Activated T-helper 17 cell treated with anti-CD3 and anti-CD28 coated beads, Interleukin-2, amount 50 U/mL, for 72 hours (primary cell): ENCODE results near the gene C19orf73. TPM values are rescaled to one million over a fixed set of nuclear protein-coding genes. Genes with fewer than 3 reads are reported as not detected.

Experiments used
- ATAC-seq: fragments of 150-1000 bp; cut with Tn5 transposase; replicated peaks from 2 replicates; pipeline ENCODE4 v1.10.0; 2021; ENCODE audit warnings: mild to moderate bottlenecking, moderate library complexity
- H3K27ac Mint-ChIP-seq: one replicate; pipeline ENCODE4 v1.8.0; 2022; ENCODE audit warnings: mixed read lengths
- H3K27me3 Mint-ChIP-seq: one replicate; pipeline ENCODE4 v1.8.0; 2022; ENCODE audit warnings: mixed read lengths
- H3K36me3 Mint-ChIP-seq: one replicate; pipeline ENCODE4 v1.8.0; 2022; ENCODE audit warnings: low read depth, mild to moderate bottlenecking, mixed read lengths
- H3K4me1 Mint-ChIP-seq: one replicate; pipeline ENCODE4 v1.8.0; 2022; ENCODE audit warnings: mixed read lengths
- H3K4me3 Mint-ChIP-seq: one replicate; pipeline ENCODE4 v1.8.0; 2022; ENCODE audit warnings: mild to moderate bottlenecking, mixed read lengths
- H3K9me3 Mint-ChIP-seq: one replicate; pipeline ENCODE4 v1.8.0; 2022; ENCODE audit warnings: mixed read lengths
- total RNA-seq, 2 donors: library from RNA; stranded (reverse); gene quantifications; one replicate each; pipeline ENCODE4 v1.2.3, GENCODE V29; 2022

The C19orf73 gene
- total RNA-seq, 2 donors from 2014 or later: 0.50 to 1.3 TPM

DNA sequence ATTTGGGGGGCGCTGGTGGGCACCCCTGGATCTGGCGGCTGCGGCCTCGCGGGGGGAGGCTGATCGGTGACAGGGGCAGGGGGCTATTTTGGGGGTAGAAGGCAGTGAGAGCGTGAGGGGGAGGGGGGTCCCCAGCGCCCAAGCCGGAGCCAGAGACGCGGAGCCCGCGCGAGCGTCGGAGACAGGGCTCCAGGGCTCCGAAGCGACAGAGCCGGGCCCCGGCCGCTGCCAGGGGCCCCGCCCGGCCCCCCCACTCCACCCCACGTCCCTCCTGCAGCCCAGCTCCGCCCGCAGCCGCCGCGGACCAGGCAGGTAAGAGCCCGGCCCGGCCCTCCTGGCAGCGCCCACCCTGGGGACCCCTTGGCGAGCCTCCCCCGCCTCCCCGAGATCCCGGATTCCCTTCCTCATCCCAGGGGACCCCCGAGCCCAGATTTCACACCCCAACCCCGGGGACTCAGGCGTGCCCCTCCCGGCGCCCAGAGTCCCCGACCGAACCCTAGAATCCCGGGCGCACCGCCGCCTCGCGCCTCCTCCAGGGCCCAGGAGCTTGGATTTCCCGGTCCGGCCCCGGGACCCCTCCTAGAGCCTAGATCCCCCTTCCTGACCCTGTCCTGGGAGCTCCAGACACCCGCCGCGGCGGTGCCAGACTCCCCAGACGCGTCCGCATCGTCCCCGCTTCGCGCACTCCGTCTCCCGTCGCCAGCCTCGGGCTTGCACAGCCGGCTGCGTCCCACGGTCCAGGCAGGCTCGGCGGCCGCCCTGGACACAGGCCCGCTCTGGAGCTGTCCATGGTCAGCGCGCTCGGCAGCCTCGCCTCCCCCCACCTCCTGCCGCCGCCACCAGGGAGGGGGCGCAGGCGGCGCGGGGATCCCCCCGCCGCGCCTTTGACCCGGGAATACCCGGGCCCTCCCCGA, 725 bp upstream of the C19orf73 start, which contains the start of gene PPFIA3:
TSS of gene PPFIA3 (plus strand) at position 134 of the 914 bp plus-strand sequence. CDS start 8,330 bp downstream, outside the sequence.
- Mint-ChIP-seq H3K4me3 (peak within 1 kb of the TSS; percentile 87), H3K27ac (peak within 1 kb of the TSS; percentile 89)

DNA sequence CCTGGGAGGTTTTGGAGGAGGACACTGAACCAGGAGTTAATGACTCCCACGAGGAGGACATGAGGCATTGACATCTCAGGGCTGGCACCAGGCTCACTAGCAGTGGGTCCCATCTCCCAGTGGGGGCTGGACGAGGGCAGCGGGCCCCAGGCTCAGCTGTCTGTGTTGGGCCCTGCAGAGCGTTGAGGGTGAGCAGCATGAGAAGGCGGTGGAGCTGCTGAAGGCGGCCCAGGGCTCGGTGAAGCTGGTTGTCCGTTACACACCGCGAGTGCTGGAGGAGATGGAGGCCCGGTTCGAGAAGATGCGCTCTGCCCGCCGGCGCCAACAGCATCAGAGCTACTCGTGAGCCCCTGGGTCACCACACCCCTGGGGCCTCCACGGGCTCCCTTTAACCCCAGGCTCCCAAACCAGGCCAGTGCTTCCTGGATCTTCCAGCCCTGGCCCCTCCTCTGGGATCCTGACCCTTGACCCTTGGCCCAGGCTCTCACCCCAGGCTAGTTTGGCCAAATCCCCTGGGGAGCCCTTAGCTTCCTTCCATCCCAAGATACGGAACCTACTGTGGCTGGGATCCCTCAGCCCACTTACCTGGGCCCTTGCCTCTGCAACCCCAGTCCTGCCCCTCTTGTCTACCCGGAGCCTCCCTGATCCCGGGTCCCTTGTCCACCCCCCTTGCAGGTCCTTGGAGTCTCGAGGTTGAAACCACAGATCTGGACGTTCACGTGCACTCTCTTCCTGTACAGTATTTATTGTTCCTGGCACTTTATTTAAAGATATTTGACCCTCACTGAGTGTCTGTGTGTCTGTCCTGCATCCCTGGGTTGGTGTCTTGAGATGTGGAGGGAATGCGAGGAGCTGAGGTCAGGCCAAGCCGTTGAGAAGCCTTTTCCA, 1.0 kb downstream of the C19orf73 start:
- peaks cover 23% of the 10 kb centered on the region for H3K4me1 Mint-ChIP-seq
- peak overlapping the region; percentile 89 for H3K27ac Mint-ChIP-seq
- no peak for ATAC-seq
- H3K4me3 Mint-ChIP-seq: peak overlapping the region; percentile 87
- no peaks in the 10 kb centered on the region for H3K9me3 Mint-ChIP-seq
- H3K36me3 Mint-ChIP-seq: no peaks in the 10 kb centered on the region
- H3K27me3 Mint-ChIP-seq: peaks cover 5% of the 10 kb centered on the region

More for the DNA sequence above, 725 bp upstream of the C19orf73 start, which contains the start of gene PPFIA3:
- ATAC-seq: no peak
- H3K4me1 Mint-ChIP-seq: peaks cover 16% of the 10 kb centered on the region
- no peaks in the 10 kb centered on the region for H3K36me3 Mint-ChIP-seq
- H3K9me3 Mint-ChIP-seq: no peaks in the 10 kb centered on the region
- peaks cover 5% of the 10 kb centered on the region for H3K27me3 Mint-ChIP-seq

DNA sequence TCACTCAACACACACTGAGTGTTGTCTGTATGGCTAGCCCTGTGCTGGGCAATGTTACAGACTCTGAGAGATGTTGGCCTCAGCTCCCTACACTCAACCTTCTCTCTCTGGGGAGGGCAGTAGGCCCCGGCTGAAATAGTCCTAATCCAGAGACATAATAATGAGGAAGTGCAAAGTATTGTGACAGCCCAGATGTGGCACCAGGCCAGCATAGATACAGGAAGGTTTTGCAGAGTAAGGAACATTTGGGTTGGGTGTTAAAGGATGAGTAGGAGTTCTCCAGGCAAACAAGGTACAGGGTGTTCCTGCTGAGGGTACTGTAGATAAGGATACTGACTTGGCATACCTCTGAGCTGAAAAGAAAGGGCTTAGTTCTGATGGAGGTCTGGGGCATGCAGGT, 2.4 kb downstream of the C19orf73 start:
- Mint-ChIP-seq H3K4me1 (peaks cover 23% of the 10 kb centered on the region), H3K27me3 (peaks cover 5% of the 10 kb centered on the region), H3K27ac (no peak overlapping the region), H3K4me3 (peak overlapping the region; percentile 87), H3K36me3 (no peaks in the 10 kb centered on the region), H3K9me3 (no peaks in the 10 kb centered on the region)
- no peak for ATAC-seq

DNA sequence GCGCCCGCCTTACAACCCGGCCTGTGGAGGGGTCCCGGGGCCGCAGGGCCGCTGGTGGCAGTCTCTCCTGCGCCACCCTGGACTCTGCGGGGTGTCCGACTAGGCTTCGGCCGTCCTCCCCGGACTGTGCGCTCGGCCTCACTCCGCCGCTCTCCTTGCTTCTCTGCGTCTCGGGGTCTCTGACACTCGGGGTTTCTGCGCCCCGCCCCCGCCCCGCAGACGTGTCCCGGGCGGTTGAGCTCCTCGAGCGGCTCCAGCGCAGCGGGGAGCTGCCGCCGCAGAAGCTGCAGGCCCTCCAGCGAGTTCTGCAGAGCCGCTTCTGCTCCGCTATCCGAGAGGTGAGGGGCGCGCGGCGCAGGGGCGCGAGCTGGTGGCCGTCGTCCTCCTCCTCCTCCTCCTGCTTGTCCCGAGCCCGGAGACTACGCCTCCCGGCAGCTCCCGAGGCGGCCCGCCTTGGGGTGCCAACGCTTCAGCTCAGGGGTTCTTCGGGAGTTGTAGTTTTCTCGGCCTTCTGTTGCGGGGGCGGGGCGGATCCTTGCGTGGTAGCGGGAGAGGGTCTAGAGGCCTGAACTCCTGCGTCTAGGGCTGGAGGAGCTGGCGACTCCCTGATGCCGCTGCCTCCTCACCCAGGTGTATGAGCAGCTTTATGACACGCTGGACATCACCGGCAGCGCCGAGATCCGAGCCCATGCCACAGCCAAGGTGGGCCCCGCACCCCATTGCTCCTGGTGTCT, 4.1 kb downstream of the C19orf73 start:
- ATAC-seq: no peak
- H3K4me1 Mint-ChIP-seq: peaks cover 15% of the 10 kb centered on the region
- H3K36me3 Mint-ChIP-seq: no peaks in the 10 kb centered on the region
- H3K27me3 Mint-ChIP-seq: no peaks in the 10 kb centered on the region
- no peak overlapping the region for H3K27ac Mint-ChIP-seq
- H3K9me3 Mint-ChIP-seq: no peaks in the 10 kb centered on the region
- peak overlapping the region; percentile 74 for H3K4me3 Mint-ChIP-seq

DNA sequence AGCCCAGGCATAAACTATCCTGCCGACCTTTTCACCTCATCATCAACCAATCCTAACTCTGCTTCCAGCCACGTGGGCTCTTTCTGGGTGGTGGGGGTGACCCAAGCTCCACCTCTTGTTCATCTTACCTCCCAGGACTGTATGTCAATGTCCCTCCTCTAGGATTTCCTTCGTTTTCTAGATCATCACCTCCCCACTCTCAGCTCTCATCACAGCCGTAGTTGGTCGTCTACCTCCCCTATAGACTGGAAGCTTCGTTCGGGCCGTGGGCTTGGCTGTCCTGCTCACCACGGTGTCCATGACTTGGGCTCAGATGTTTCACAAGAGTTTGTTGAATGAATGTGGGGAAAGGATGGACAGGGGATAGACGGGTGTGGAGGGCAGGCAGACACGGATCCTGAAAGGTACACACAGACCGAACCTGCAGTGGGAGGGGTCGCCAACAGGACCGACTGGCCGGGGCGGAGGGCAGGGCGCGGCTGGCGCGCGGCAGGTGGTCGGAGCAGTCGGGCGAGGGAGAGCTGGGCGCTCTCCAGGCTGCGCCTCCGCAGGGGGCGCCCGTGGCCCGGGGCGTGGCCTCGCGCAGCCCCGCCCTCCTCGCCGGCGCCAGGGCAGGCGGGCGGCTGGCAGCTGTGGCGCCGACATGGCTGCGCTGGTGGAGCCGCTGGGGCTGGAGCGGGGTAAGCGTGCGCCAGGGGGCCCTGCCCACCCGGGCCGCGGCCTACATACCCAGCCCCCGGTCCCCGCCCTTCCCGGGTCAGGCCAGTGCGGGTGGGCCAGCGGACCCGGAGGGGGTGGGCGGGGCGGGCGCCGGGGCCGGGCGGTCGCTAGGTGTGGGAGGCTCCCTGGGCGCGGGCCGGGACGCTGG, 4.9 kb downstream of the C19orf73 start, which contains the start of gene LIN7B:
TSS of gene LIN7B (plus strand) at position 609 of the 868 bp plus-strand sequence. CDS start at position 644, 35 bp downstream.
- peak; percentile 81 for ATAC-seq
- Mint-ChIP-seq H3K9me3 (no peaks in the 10 kb centered on the region), H3K4me1 (peaks cover 17% of the 10 kb centered on the region), H3K27ac (peak within 1 kb of the TSS; percentile 66), H3K36me3 (peaks cover 5% of the 10 kb centered on the region), H3K27me3 (no peaks in the 10 kb centered on the region), H3K4me3 (peak within 1 kb of the TSS; percentile 89)

DNA sequence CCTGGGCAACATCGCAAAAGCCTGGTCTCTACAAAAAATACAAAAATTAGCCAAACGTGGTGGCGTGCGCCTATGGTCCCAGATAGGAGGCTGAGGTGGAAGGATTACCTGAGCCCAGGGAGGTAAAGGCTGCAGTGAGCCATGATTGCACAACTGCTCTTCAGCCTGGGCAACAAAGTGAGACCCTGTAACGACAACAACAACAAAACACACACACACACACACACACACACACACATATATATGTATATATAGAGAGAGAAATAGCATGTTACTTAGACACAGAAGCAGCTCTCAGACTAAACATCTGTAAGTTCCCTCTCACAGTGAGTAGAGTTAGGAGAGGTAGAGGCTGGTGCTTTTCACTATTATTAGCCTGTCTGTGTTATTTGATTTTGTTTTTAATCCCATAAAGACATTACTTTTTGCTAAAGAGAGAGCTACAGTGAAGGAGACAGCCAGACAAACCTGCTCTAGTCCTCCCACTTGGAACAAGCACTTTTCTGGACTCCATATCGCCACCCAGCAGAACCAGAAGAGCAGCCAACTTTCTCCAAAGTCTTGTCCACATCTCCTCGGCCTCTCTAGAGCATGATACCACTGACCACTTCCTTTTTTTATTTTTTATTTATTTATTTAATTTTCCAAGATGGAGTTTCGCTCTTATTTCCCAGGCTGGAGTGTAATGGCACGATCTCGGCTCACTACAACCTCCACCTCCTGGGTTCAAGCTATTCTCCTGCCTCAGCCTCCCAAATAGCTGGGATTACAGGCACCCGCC, 7.5 kb downstream of the C19orf73 start:
- H3K4me3 Mint-ChIP-seq: no peak overlapping the region

DNA sequence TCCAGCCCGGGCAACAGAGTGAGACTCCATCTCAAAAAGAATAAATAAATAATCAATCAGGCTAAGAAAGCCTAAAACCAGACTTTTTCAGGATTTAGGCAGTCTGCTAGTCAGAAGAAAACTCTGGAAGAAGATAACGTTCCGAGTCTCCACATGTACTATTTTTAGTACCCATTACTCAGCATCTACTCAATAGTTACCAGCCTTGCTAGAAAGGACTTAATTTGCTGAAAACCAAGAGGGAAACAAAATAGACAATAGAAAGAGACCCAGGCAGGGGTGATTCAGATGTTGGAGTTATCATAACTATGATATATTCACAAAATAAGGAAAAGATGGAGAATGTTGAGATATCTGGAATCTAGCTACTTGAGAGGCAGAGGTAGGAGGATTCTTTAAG, 8.4 kb downstream of the C19orf73 start:
- Mint-ChIP-seq H3K36me3 (peaks cover 36% of the 10 kb centered on the region), H3K4me1 (peaks cover 16% of the 10 kb centered on the region), H3K4me3 (no peak overlapping the region), H3K9me3 (no peaks in the 10 kb centered on the region), H3K27ac (peak overlapping the region; percentile 41), H3K27me3 (no peaks in the 10 kb centered on the region)
- ATAC-seq: no peak

More for the DNA sequence above, 7.5 kb downstream of the C19orf73 start:
- ATAC-seq: no peak
- H3K27me3 Mint-ChIP-seq: no peaks in the 10 kb centered on the region
- peaks cover 28% of the 10 kb centered on the region for H3K36me3 Mint-ChIP-seq
- H3K9me3 Mint-ChIP-seq: no peaks in the 10 kb centered on the region
- H3K27ac Mint-ChIP-seq: no peak overlapping the region
- peaks cover 16% of the 10 kb centered on the region for H3K4me1 Mint-ChIP-seq

DNA sequence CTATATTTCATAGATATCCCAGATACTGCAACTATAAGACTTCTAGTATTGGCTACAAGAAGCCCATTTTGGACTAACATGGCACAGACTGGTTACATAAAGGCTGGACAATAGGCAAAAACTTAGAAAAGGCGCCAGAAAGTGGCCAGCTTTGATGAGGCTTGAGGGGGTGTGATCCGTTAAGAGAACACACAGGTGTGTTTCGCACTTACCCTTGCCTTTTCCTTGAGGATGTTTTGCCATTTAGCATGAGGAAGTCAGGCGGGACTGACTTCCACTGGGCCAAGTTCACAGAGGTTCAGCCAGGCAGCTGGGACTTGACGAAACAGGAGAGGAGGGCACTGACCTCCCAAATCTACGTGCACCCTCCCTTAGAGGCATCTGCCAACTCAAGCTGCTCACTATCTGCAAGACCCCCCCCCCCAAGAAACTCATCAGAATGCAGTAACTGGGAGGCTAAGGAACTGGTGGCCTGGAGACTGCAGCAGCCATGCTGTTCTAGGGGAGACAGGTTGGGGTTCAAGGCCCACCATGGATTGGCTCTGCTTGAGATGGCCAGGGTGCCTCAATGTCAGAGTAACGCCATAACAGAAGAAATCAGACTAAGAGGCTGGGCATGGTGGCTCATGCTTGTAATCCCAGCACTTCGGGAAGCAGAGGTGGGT, 9.2 kb downstream of the C19orf73 start:
- Mint-ChIP-seq H3K9me3 (no peaks in the 10 kb centered on the region), H3K36me3 (peaks cover 45% of the 10 kb centered on the region), H3K27ac (no peak overlapping the region)

DNA sequence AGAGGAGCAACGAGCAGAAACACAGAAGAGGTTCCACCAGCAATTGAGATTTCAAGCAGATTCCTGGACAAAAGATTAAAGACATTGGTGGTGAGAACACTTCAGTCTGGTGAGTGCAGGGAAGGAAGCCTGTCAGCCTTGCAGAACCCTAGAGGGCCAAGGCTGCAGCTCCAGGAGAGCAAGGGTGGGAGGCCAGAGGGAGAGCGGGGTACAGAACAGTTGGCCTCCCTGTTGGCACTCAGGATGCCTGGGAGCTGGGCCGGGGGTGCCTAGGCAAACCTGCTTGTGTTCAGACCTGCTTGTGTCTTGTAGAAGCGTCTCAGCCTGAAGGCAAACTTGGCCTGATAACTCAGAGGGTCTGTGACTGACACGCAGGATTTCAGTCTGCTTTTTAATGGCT, 9.9 kb downstream of the C19orf73 start:
- Mint-ChIP-seq H3K4me1 (peaks cover 22% of the 10 kb centered on the region), H3K36me3 (peaks cover 52% of the 10 kb centered on the region), H3K27ac (peak overlapping the region; percentile 15), H3K27me3 (no peaks in the 10 kb centered on the region), H3K4me3 (no peak overlapping the region), H3K9me3 (no peaks in the 10 kb centered on the region)
- ATAC-seq: no peak

More for the DNA sequence above, 9.2 kb downstream of the C19orf73 start:
- no peak for ATAC-seq
- no peak overlapping the region for H3K4me3 Mint-ChIP-seq
- no peaks in the 10 kb centered on the region for H3K27me3 Mint-ChIP-seq
- H3K4me1 Mint-ChIP-seq: peaks cover 22% of the 10 kb centered on the region

DNA sequence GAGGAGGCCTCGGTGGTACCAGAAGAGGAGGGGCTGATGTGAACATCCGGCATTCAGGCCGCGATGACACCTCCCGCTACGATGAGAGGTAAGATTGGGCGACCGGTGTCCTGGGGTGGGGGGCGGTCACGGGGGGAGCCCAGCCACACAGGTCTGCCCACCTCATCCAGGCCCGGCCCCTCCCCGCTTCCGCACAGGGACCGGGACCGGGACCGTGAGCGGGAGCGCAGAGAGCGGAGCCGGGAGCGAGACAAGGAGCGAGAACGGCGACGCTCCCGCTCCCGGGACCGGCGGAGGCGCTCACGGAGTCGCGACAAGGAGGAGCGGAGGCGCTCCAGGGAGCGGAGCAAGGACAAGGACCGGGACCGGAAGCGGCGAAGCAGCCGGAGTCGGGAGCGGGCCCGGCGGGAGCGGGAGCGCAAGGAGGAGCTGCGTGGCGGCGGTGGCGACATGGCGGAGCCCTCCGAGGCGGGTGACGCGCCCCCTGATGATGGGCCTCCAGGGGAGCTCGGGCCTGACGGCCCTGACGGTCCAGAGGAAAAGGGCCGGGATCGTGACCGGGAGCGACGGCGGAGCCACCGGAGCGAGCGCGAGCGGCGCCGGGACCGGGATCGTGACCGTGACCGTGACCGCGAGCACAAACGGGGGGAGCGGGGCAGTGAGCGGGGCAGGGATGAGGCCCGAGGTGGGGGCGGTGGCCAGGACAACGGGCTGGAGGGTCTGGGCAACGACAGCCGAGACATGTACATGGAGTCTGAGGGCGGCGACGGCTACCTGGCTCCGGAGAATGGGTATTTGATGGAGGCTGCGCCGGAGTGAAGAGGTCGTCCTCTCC, 11.1 kb downstream of the C19orf73 start:
- no peaks in the 10 kb centered on the region for H3K27me3 Mint-ChIP-seq
- H3K9me3 Mint-ChIP-seq: no peaks in the 10 kb centered on the region
- no peak overlapping the region for H3K4me3 Mint-ChIP-seq
- H3K4me1 Mint-ChIP-seq: peaks cover 16% of the 10 kb centered on the region
- peaks cover 57% of the 10 kb centered on the region for H3K36me3 Mint-ChIP-seq
- H3K27ac Mint-ChIP-seq: no peak overlapping the region
- ATAC-seq: no peak

DNA sequence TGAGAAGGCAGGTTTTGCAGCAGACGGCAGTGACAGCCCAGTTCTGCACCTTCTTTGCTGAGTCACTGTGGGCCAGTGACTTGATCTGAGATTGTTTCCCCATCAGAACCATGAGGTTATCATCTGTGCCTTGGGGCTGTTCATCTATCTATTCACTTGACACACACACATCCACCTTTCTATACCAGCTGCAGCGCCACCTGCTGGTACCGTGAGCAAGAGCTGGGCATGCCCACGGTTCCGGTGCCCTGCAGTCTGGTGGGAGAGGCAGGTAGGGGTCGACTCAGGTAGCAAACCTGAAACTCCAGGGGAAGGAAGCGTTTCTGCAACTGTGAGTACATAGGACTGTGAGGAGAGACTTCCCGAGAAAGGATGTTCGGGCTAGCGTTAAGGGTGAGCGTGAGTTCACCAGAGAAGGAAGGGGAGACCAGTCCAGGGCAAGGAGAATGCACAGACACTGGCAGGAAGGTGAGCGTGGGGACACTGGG, 12.3 kb downstream of the C19orf73 start:
- Mint-ChIP-seq H3K4me1 (peaks cover 16% of the 10 kb centered on the region), H3K27ac (no peak overlapping the region), H3K36me3 (peaks cover 65% of the 10 kb centered on the region), H3K9me3 (no peaks in the 10 kb centered on the region), H3K4me3 (no peak overlapping the region), H3K27me3 (no peaks in the 10 kb centered on the region)
- ATAC-seq: peak; percentile 73
